Neural progenitor cell (in vitro differentiated cells): ENCODE data around the gene GP5. TPM values are rescaled to one million over a fixed set of nuclear protein-coding genes. Genes with fewer than 3 reads are reported as not detected.

Experiments
- DNase-seq: peaks from one replicate; pipeline ENCODE4 v3.0.0-alpha.2; 2016; ENCODE audit warnings: low spot score
- H2AFZ ChIP-seq: fragments of 200-600 bp; sonication (generic); replicated peaks from 2 replicates; pipeline ENCODE4 v1.6.1; 2016; ENCODE audit warnings: antibody characterized with exemption
- H3F3A ChIP-seq: fragments of 200-600 bp; sonication (generic); 2 replicates; pipeline ENCODE4 v1.6.1; 2016; ENCODE audit warnings: antibody characterized with exemption, low read depth
- H3K27ac ChIP-seq: fragments of 200-600 bp; sonication (generic); 2 replicates; pipeline ENCODE4 v1.5.1; 2016; ENCODE audit warnings: mild to moderate bottlenecking
- H3K27me3 ChIP-seq: fragments of 200-600 bp; sonication (generic); 2 replicates; pipeline ENCODE4 v1.6.1; 2016; ENCODE audit warnings: mild to moderate bottlenecking, moderate library complexity
- H3K36me3 ChIP-seq: fragments of 200-600 bp; sonication (generic); 2 replicates; pipeline ENCODE4 v1.5.1; 2016
- H3K4me1 ChIP-seq: fragments of 200-600 bp; sonication (generic); 2 replicates; pipeline ENCODE4 v1.6.1; 2016; ENCODE audit warnings: mixed run types
- H3K4me2 ChIP-seq: fragments of 200-600 bp; sonication (generic); 2 replicates; pipeline ENCODE4 v1.6.1; 2016
- H3K4me3 ChIP-seq: fragments of 200-600 bp; sonication (generic); 2 replicates; pipeline ENCODE4 v1.5.1; 2016
- H3K79me2 ChIP-seq: fragments of 200-600 bp; sonication (generic); 2 replicates; pipeline ENCODE4 v1.6.1; 2016; ENCODE audit warnings: low read depth
- H3K9ac ChIP-seq: fragments of 200-600 bp; sonication (generic); 2 replicates; pipeline ENCODE4 v1.6.1; 2016
- H3K9me3 ChIP-seq: fragments of 200-600 bp; sonication (generic); 2 replicates; pipeline ENCODE4 v1.5.1; 2016; ENCODE audit warnings: low read depth
- H4K20me1 ChIP-seq: fragments of 200-600 bp; sonication (generic); 2 replicates; pipeline ENCODE4 v1.6.1; 2016; ENCODE audit warnings: low read depth
- H3K27ac Mint-ChIP-seq: 3 replicates; pipeline ENCODE4 v1.8.0; 2021; ENCODE audit warnings: mixed read lengths
- H3K27me3 Mint-ChIP-seq: 2 replicates; pipeline ENCODE4 v1.8.0; 2022; ENCODE audit warnings: low read depth, mild to moderate bottlenecking, inconsistent platforms, moderate library complexity, mixed read lengths; ENCODE audit not compliant: insufficient read depth
- H3K36me3 Mint-ChIP-seq: 3 replicates; pipeline ENCODE4 v1.8.0; 2021; ENCODE audit warnings: mixed read lengths
- H3K4me1 Mint-ChIP-seq: 3 replicates; pipeline ENCODE4 v1.8.0; 2021; ENCODE audit warnings: mixed read lengths
- H3K4me3 Mint-ChIP-seq: 3 replicates; pipeline ENCODE4 v1.8.0; 2021; ENCODE audit warnings: mild to moderate bottlenecking, moderate library complexity, mixed read lengths
- H3K9me3 Mint-ChIP-seq: 3 replicates; pipeline ENCODE4 v1.8.0; 2020; ENCODE audit warnings: mixed read lengths
- EZH2 ChIP-seq: fragments of 200-600 bp; sonication (generic); IDR thresholded peaks from 2 replicates; pipeline ENCODE4 v1.6.1; 2017; ENCODE audit warnings: antibody characterized with exemption, mild to moderate bottlenecking, moderate library complexity
- EZH2phosphoT487 ChIP-seq: fragments of 200-600 bp; sonication (generic); IDR thresholded peaks from 2 replicates; pipeline ENCODE4 v1.6.1; 2017; ENCODE audit warnings: antibody characterized with exemption
- total RNA-seq: library from RNA; depleted of rRNA; stranded (reverse); fragments of >200 nt; gene quantifications from 2 replicates; pipeline ENCODE4 v1.2.3, GENCODE V29; 2015; ENCODE audit warnings: low replicate concordance
- TF ChIP-seq, protein P1 (sequence below): fragments of 200-600 bp; sonication (generic); IDR thresholded peaks from 2 replicates; pipeline ENCODE4 v1.5.1; 2017; ENCODE audit warnings: antibody characterized with exemption, mild to moderate bottlenecking

The GP5 gene
- total RNA-seq, 1 donor from 2014 or later: not detected

GRCh38 chr3:194364652-194365434 is 34.2 kb downstream of the GP5 start:
- H3K36me3 ChIP-seq: no peaks in the 10 kb centered on the region
- H3K9me3 Mint-ChIP-seq: peaks cover 3% of the 10 kb centered on the region
- no peak overlapping the region for H3K9ac ChIP-seq
- H3K27me3 Mint-ChIP-seq: peaks cover 7% of the 10 kb centered on the region
- H3K27ac Mint-ChIP-seq: no peak overlapping the region
- H3K9me3 ChIP-seq: no peaks in the 10 kb centered on the region
- DNase-seq: no peak
- no peak overlapping the region for H3K4me3 ChIP-seq
- H3K79me2 ChIP-seq: no peaks in the 10 kb centered on the region
- H3K4me1 ChIP-seq: peaks cover 20% of the 10 kb centered on the region
- no peak overlapping the region for H3K4me3 Mint-ChIP-seq
- H3K27me3 ChIP-seq: peaks cover 8% of the 10 kb centered on the region
- no peaks in the 10 kb centered on the region for H3F3A ChIP-seq
- H2AFZ ChIP-seq: no peak overlapping the region
- H4K20me1 ChIP-seq: no peaks in the 10 kb centered on the region
- no peaks in the 10 kb centered on the region for H3K36me3 Mint-ChIP-seq
- no peak overlapping the region for H3K27ac ChIP-seq
- TF ChIP-seq, protein P1, sequence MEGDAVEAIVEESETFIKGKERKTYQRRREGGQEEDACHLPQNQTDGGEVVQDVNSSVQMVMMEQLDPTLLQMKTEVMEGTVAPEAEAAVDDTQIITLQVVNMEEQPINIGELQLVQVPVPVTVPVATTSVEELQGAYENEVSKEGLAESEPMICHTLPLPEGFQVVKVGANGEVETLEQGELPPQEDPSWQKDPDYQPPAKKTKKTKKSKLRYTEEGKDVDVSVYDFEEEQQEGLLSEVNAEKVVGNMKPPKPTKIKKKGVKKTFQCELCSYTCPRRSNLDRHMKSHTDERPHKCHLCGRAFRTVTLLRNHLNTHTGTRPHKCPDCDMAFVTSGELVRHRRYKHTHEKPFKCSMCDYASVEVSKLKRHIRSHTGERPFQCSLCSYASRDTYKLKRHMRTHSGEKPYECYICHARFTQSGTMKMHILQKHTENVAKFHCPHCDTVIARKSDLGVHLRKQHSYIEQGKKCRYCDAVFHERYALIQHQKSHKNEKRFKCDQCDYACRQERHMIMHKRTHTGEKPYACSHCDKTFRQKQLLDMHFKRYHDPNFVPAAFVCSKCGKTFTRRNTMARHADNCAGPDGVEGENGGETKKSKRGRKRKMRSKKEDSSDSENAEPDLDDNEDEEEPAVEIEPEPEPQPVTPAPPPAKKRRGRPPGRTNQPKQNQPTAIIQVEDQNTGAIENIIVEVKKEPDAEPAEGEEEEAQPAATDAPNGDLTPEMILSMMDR: no peak
- no peak for TF ChIP-seq EZH2phosphoT487
- no peak for TF ChIP-seq EZH2
- H3K4me2 ChIP-seq: no peak overlapping the region
- H3K4me1 Mint-ChIP-seq: peaks cover 28% of the 10 kb centered on the region

DNA sequence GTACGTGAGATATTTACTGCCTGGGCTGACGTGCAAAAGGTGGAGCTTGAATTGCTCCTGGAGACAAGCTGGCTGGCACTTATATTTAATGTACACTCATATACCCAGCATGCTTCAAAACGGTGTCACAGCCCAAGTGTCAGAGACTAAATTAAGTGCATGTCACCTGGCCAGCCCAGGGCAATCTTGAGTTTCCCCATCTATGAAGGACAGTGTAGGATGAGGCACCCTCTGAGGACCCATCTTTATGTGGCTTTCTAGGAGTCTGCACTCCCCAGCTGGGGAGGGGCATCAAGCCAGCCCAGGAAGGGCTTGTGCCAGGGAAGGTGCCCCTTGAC is 34.8 kb downstream of the GP5 start:
- peaks cover 4% of the 10 kb centered on the region for H3K9me3 Mint-ChIP-seq
- H3F3A ChIP-seq: no peaks in the 10 kb centered on the region
- no peak for TF ChIP-seq EZH2phosphoT487
- TF ChIP-seq EZH2: no peak
- TF ChIP-seq, protein P1: no peak
- no peak overlapping the region for H2AFZ ChIP-seq
- H4K20me1 ChIP-seq: no peaks in the 10 kb centered on the region
- DNase-seq: no peak
- H3K27ac ChIP-seq: no peak overlapping the region
- H3K9me3 ChIP-seq: no peaks in the 10 kb centered on the region
- no peak overlapping the region for H3K4me2 ChIP-seq
- H3K36me3 ChIP-seq: no peaks in the 10 kb centered on the region
- no peak overlapping the region for H3K4me3 ChIP-seq
- H3K79me2 ChIP-seq: no peaks in the 10 kb centered on the region
- peaks cover 15% of the 10 kb centered on the region for H3K4me1 ChIP-seq
- H3K4me1 Mint-ChIP-seq: peaks cover 22% of the 10 kb centered on the region
- H3K27me3 ChIP-seq: peaks cover 5% of the 10 kb centered on the region
- no peaks in the 10 kb centered on the region for H3K36me3 Mint-ChIP-seq
- H3K4me3 Mint-ChIP-seq: no peak overlapping the region
- H3K27ac Mint-ChIP-seq: no peak overlapping the region
- H3K27me3 Mint-ChIP-seq: peaks cover 7% of the 10 kb centered on the region
- no peak overlapping the region for H3K9ac ChIP-seq

GRCh38 chr3:194360568-194360967 is 38.5 kb downstream of the GP5 start:
- TF ChIP-seq EZH2 (no peak), EZH2phosphoT487 (no peak)
- TF ChIP-seq, protein P1: no peak
- Mint-ChIP-seq H3K36me3 (no peaks in the 10 kb centered on the region), H3K9me3 (peaks cover 4% of the 10 kb centered on the region), H3K27ac (no peak overlapping the region), H3K4me3 (no peak overlapping the region), H3K4me1 (peaks cover 5% of the 10 kb centered on the region), H3K27me3 (peaks cover 2% of the 10 kb centered on the region)
- H2AFZ ChIP-seq: no peak overlapping the region
- no peak overlapping the region for H3K27ac ChIP-seq
- DNase-seq: no peak
- no peaks in the 10 kb centered on the region for H3K9me3 ChIP-seq
- no peaks in the 10 kb centered on the region for H4K20me1 ChIP-seq
- no peak overlapping the region for H3K4me3 ChIP-seq
- peaks cover 3% of the 10 kb centered on the region for H3F3A ChIP-seq
- no peaks in the 10 kb centered on the region for H3K79me2 ChIP-seq
- no peaks in the 10 kb centered on the region for H3K27me3 ChIP-seq
- no peaks in the 10 kb centered on the region for H3K36me3 ChIP-seq
- H3K4me2 ChIP-seq: no peak overlapping the region
- H3K9ac ChIP-seq: no peak overlapping the region
- peaks cover 13% of the 10 kb centered on the region for H3K4me1 ChIP-seq
